Measurements from ENCODE around the gene LTBP4.
A peak's percentile ranks its signal among the peaks of the same experiment; 100 is the strongest.

- peak; percentile 92 for TF ChIP-seq POLR2AphosphoS5 (IDR thresholded peaks at IDR 0.05)
- TF ChIP-seq CTCF (IDR thresholded peaks at IDR 0.05), result peak; percentile 32 to 70 (median 47)
These were observed 30.7 kb upstream of the LTBP4 start for GRCh38 chr19:40570313-40571004.
